Breast epithelium (tissue), 4 donors: ENCODE data around the gene AFF3. TPM values are rescaled to one million over a fixed set of nuclear protein-coding genes. Genes with fewer than 3 reads are reported as not detected.

Source experiments
- DNase-seq, 2 donors: peaks; one replicate each; pipeline ENCODE4 v3.0.0-alpha.2; 2019; ENCODE audit warnings: low spot score in 2 of 2
- H3K27ac ChIP-seq, 2 donors: fragments of 200-600 bp; sonication (generic) in 1 of 2; one replicate each; pipeline ENCODE4 v1.5.1; 2016 to 2019; ENCODE audit warnings: mild to moderate bottlenecking in 1 of 2
- H3K27me3 ChIP-seq, 2 donors: fragments of 200-600 bp; sonication (generic) in 1 of 2; one replicate each; pipeline versions ENCODE4 v1.5.1 to v1.6.0; 2017 to 2019; ENCODE audit warnings: control low read depth in 1 of 2, mild to moderate bottlenecking in 1 of 2
- H3K36me3 ChIP-seq: fragments of 200-600 bp; one replicate; pipeline ENCODE4 v1.5.1; 2019
- H3K4me1 ChIP-seq, 2 donors: fragments of 200-600 bp; sonication (generic); one replicate each; pipeline ENCODE4 v1.5.1; 2016 to 2019; ENCODE audit warnings: control low read depth in 1 of 2
- H3K4me3 ChIP-seq, 3 donors: fragments of 200-600 bp; sonication (generic); 1 replicate in 2 of 3; 2 replicates in 1 of 3; pipeline ENCODE4 v1.5.1; 2016 to 2019; ENCODE audit warnings: mild to moderate bottlenecking in 3 of 3, moderate library complexity in 2 of 3
- H3K9me3 ChIP-seq, 2 donors: fragments of 200-600 bp; sonication (generic) in 1 of 2; one replicate each; pipeline ENCODE4 v1.5.1; 2016 to 2019; ENCODE audit warnings: control low read depth in 1 of 2
- CTCF ChIP-seq, 3 donors: fragments of 450-650 bp; IDR thresholded peaks; one replicate each; pipeline ENCODE4 v1.5.1; 2016 to 2017; ENCODE audit warnings: antibody characterized with exemption in 3 of 3, mild to moderate bottlenecking in 3 of 3, moderate library complexity in 3 of 3
- POLR2A ChIP-seq: fragments of 450-650 bp; IDR thresholded peaks from one replicate; pipeline ENCODE4 v1.6.1; 2016; ENCODE audit warnings: antibody characterized with exemption, mild to moderate bottlenecking, moderate library complexity
- POLR2AphosphoS5 ChIP-seq, 3 donors: sonication (generic); formaldehyde crosslinking; IDR thresholded peaks; one replicate each; pipeline ENCODE4 v1.6.1; 2017; ENCODE audit warnings: antibody characterized with exemption in 3 of 3
- intact Hi-C: fragments of 100-400 bp; cut with DNase I; formaldehyde crosslinking; loops from one replicate; pipeline ENCODE4 v1.15.1; 2023; ENCODE audit warnings: low total_unique reads
- total RNA-seq, 3 donors: library from RNA; depleted of rRNA; stranded (reverse); fragments of >200 nt; gene quantifications; one replicate each; pipeline ENCODE4 v1.1.0, GENCODE V29; 2016

Gene AFF3
- total RNA-seq, 3 donors from 2014 or later: 8.2 to 116 (median 63.6) TPM

- no peaks in the 10 kb centered on the region for H3K27me3 ChIP-seq
- intact Hi-C loops: loop anchor here (5.0 kb wide), 1 partner anchor 702 kb away; no protein-coding TSS in a partner anchor
- H3K36me3 ChIP-seq: no peaks in the 10 kb centered on the region
- TF ChIP-seq CTCF (IDR thresholded peaks at IDR 0.05): no peak
- no peak for DNase-seq
- no peaks in the 10 kb centered on the region for H3K9me3 ChIP-seq
- no peak overlapping the region for H3K4me3 ChIP-seq
- no peaks in the 10 kb centered on the region for H3K4me1 ChIP-seq
- no peak overlapping the region for H3K27ac ChIP-seq
Observed at GRCh38 chr2:99554871-99555270, 587.5 kb downstream of the AFF3 start.

- Histone ChIP-seq H3K27ac (no peak overlapping the region), H3K4me3 (no peak overlapping the region), H3K36me3 (no peaks in the 10 kb centered on the region), H3K27me3 (no peaks in the 10 kb centered on the region), H3K4me1 (no peaks in the 10 kb centered on the region), H3K9me3 (no peaks in the 10 kb centered on the region)
- DNase-seq: no peak
- intact Hi-C loops: no loop called here
- TF ChIP-seq POLR2A (no peak), POLR2AphosphoS5 (IDR thresholded peaks at IDR 0.05) (no peak), CTCF (IDR thresholded peaks at IDR 0.05) (no peak)
Observed at GRCh38 chr2:99554238-99554637, 588.2 kb downstream of the AFF3 start.

GRCh38 chr2:99552529-99552928 lies 589.9 kb downstream of the AFF3 start:
- no peak overlapping the region for H3K4me3 ChIP-seq
- intact Hi-C loops: no loop called here
- no peak overlapping the region for H3K27ac ChIP-seq
- no peaks in the 10 kb centered on the region for H3K36me3 ChIP-seq
- TF ChIP-seq POLR2A (no peak), CTCF (IDR thresholded peaks at IDR 0.05) (no peak), POLR2AphosphoS5 (IDR thresholded peaks at IDR 0.05) (no peak)
- H3K4me1 ChIP-seq: no peaks in the 10 kb centered on the region
- no peak for DNase-seq
- no peaks in the 10 kb centered on the region for H3K27me3 ChIP-seq
- no peaks in the 10 kb centered on the region for H3K9me3 ChIP-seq

GRCh38 chr2:99550368-99550767 lies 592.0 kb downstream of the AFF3 start:
- H3K27me3 ChIP-seq: no peaks in the 10 kb centered on the region
- no peaks in the 10 kb centered on the region for H3K4me1 ChIP-seq
- intact Hi-C loops: no loop called here
- no peaks in the 10 kb centered on the region for H3K9me3 ChIP-seq
- no peaks in the 10 kb centered on the region for H3K36me3 ChIP-seq
- no peak overlapping the region for H3K4me3 ChIP-seq
- TF ChIP-seq POLR2AphosphoS5 (IDR thresholded peaks at IDR 0.05): no peak
- TF ChIP-seq POLR2A: no peak
- TF ChIP-seq CTCF (IDR thresholded peaks at IDR 0.05): no peak
- no peak for DNase-seq
- no peak overlapping the region for H3K27ac ChIP-seq

GRCh38 chr2:99545604-99546003 lies 596.8 kb downstream of the AFF3 start:
- Histone ChIP-seq H3K27ac (no peak overlapping the region), H3K9me3 (no peaks in the 10 kb centered on the region), H3K4me3 (no peak overlapping the region), H3K27me3 (no peaks in the 10 kb centered on the region), H3K4me1 (no peaks in the 10 kb centered on the region), H3K36me3 (no peaks in the 10 kb centered on the region)
- intact Hi-C loops: no loop called here
- TF ChIP-seq CTCF (IDR thresholded peaks at IDR 0.05): no peak
- TF ChIP-seq POLR2AphosphoS5 (IDR thresholded peaks at IDR 0.05): no peak
- no peak for TF ChIP-seq POLR2A
- no peak for DNase-seq
